T-helper 2 cell (primary cell): ENCODE results near the gene IQCE.
"Not testable (repeated sequence)": the region's sequence is repeated elsewhere in the genome, so short reads cannot be mapped to it uniquely, and the experiment has no call there.

Experiments
- DNase-seq, 5 experiments: peaks; one replicate each; pipeline versions ENCODE4 v3.0.0 to v3.0.0-alpha.2; 2012 to 2022

Gene IQCE

DNA sequence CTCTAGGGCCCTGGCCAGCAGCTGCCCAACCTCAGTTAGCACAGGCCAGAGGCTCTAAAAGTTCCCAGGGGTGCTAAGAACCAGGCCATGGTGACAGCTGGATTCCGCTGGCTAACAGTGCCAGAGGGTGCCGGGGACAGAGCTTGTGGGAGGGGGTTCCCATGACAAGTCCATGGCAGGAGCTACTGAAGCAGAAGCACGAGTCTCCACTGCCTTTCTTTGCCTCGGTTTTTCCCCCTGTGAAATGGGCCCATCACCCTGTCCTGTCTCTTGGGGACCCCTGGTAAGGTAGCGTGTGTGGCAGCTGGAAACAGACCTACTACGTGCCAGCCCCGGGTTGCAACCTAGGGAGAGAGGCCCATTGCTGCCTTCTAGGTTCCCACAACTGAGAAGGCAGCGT, 26.0 kb upstream of the IQCE start:
- not testable (repeated sequence) for DNase-seq

DNA sequence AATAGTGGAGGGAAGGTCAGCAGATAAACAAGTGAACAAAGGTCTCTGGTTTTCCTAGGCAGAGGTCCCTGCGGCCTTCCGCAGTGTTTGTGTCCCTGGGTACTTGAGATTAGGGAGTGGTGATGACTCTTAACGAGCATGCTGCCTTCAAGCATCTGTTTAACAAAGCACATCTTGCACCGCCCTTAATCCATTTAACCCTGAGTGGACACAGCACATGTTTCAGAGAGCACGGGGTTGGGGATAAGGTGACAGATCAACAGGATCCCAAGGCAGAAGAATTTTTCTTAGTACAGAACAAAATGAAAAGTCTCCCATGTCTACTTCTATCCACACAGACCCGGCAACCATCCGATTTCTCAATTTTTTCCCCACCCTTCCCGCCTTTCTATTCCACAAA, 25.2 kb upstream of the IQCE start:
- not testable (repeated sequence) for DNase-seq

DNA sequence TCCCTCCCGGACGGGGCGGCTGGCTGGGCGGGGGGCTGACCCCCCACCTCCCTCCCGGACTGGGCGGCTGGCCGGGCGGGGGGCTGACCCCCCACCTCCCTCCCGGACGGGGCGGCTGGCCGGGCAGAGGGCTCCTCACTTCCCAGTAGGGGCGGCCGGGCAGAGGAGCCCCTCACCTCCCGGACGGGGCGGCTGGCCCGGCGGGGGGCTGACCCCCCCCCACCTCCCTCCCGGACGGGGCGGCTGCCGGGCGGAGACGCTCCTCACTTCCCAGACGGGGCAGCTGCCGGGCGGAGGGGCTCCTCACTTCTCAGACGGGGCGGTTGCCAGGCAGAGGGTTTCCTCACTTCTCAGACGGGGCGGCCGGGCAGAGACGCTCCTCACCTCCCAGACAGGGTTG, 24.6 kb upstream of the IQCE start:
- DNase-seq, result not testable (repeated sequence)

DNA sequence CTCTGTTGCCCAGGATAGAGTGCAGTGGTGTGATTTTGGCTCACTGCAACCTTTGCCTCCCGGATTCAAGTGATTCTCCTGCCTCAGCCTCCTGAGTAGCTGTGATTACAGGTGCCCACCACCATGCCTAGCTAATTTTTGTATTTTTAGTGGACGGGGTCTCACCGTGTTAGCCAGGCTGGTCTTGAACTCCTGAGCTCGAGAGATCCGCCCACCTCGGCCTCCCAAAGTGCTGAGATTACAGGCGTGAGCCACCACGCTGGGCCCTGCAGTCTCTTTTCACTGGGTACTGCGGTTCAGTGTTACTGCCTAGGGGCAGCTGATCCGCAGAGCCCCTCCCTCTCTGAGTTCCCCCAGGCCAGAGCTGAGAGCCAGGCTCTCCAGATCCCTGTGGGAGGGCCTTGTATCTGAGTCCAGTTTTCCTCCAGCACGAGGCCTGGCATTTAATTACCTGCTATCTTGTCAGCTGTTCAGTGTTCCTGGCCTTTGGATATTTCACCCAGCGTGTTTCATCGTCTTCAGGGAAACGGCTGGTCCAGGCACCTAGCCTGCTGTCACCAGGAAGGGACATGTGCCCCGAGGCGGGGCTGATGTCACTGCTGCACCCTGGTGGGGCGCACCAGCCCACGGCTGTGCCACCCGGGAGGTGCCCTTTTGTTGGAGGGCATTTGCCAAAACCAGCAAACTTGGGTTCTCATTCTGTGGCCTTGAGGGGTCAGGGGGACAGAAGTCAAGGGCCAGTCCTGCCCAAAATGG, 22.7 kb upstream of the IQCE start:
- not testable (repeated sequence) for DNase-seq

DNA sequence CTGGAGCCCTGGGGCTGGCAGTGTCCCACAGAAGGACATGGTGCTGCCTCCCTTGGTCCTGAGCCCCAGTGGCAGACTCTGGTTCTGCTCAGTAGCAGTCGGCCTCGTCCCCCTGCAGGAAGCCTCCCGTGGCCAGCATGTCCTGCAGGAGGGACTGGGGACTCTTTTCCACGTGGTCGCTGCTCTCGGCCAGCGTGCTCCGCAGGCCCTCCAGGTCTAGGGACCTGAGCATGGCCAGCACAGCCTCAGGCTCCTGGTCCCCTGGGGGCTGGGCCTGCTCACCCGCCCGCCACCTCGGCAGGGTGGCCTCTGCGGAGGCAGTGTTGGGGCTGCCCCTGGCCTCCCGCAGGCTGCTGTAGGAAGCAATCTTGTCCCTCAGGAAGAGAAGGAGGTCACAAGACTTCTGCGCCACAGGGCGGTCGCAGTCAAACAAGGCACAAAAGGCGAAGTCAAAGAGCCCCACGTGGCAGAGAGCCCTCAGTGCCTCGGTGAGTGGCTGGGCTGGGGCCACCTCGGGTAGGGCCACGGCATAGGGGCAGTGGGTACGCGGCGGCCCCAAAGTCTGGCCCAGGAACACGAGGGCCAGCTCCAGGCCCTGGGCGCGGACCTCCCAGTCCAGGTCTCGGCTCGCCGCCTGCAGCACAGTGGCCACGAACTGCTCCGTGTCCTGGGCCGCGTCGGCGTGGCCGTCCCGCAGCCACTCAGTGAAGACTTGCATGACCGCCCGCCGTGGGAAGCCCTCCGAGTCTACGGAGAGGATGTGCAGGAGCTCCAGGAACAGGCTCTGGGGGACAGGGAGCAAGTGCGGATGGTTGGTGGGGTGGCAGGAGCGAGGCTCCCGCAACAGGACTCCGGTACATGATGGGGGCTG, 20.6 kb upstream of the IQCE start:
- peak in 2 of 5 experiments; percentile 3 to 8 for DNase-seq

DNA sequence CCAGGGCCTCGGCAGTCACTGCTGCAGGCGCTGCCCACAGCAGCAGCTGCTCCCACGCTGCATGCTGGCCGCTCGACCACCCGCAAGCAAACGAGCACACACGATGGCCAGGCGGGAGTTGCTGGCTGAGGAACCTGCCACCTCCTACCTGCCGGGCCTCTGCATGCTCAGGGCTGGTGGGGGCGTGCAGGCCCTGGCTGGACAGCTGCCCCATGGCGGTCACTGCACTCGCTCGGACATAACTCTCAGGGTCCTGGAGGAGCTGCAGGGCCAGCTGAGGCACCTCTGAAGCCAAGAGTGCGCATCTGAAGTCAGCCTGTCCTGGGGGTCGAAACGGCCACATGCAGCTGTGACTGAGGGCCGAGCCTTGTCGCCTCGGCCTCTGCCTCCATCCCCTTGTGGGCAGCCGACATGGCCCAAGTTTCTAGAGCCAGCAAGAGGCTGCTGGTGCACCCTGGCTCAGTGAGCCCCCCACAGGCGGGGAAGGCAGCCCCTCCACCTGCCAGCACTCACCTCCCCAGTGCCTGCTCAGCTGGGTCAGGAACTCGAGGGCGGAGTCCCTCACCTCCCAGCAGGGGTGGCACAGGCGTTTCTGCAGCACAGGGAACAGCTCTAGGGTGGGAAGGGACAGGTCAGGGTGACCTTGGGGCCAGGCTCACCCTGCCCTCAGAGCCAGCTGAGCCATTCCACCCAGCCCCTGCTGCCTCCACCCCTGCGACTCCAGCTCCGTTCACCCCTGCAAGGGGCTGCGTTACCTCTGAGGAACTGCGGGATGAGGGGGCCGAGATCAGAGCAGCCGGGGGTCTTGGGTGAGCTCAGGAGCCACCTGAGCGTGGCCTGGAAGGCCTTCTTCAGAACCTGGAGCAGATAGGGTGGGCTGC, 19.5 kb upstream of the IQCE start:
- DNase-seq, result no peak

DNA sequence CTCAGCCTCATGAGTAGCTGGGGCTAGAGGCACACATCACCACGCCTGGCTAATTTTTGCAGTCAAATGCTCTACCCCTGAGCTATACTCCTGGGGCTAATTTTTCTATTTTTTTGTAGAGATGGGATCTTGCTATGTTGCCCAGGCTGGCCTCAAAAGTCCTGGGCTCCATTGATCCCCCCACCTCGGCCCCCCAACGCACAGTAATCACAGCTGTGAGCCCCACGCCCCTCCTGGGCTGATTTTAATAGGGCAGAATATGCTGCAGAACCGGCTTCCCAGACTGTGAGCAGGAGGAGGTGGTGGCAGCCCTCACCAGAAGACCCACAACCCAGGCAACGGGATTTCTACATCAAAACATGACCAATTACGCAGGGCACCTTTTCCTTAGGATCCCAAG, 18.6 kb upstream of the IQCE start:
- DNase-seq, result no peak

DNA sequence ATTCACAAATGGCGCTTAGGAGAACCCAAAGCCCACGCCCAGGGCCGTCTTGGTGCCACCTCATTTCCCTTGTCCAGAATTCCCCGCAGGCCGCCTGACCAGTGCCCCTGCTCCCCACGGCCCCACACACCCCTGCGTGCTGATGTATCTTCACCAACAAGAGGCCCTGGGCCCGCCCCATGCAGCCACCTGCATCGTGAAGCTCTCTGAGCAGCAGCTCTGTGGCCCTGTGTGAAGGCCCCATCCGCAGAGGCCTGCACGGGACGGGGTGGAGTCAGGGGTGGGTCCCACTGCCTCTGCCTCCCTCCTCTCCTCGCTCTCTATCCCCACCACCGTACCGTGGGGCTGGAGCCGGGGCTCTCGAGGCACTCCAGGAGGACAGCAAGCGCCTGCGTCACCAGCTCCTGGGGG, 18.1 kb upstream of the IQCE start:
- no peak for DNase-seq

DNA sequence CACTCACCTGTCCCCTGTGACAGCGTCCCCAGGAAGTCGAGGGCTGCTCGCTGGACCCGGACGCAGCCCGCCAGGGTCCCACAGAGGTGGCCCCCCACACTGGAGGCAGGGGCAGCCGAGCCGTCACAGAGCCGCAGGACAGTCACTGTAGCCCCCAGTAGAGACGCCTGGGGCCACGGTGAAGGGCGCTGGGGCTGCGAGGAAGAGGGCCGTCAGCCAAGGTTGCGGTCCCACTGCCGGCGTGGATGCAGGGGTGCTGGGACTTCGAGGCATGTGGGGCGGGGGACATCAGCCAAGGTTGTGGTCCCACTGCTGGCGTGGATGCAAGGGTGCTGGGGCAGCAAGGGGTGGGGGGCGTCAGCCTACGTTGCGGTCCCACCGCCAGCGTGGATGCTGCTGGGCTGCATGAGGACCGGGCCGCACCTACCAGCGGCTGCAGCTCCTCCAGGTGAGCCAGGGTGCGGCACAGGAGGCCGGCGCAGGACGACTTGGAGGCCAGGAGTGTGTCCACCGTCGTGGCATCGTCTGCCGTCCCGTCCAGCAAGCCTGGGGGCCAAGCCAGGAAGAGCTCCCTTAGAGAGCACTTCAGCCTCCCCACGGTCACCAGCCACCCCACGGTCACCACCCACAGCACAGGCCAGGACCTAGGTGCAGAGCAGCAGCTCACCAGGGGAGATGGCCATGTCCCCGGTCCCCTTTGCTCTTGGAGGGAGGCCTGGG, 17.3 kb upstream of the IQCE start:
- DNase-seq, result peak in 1 of 5 experiments; percentile 7

DNA sequence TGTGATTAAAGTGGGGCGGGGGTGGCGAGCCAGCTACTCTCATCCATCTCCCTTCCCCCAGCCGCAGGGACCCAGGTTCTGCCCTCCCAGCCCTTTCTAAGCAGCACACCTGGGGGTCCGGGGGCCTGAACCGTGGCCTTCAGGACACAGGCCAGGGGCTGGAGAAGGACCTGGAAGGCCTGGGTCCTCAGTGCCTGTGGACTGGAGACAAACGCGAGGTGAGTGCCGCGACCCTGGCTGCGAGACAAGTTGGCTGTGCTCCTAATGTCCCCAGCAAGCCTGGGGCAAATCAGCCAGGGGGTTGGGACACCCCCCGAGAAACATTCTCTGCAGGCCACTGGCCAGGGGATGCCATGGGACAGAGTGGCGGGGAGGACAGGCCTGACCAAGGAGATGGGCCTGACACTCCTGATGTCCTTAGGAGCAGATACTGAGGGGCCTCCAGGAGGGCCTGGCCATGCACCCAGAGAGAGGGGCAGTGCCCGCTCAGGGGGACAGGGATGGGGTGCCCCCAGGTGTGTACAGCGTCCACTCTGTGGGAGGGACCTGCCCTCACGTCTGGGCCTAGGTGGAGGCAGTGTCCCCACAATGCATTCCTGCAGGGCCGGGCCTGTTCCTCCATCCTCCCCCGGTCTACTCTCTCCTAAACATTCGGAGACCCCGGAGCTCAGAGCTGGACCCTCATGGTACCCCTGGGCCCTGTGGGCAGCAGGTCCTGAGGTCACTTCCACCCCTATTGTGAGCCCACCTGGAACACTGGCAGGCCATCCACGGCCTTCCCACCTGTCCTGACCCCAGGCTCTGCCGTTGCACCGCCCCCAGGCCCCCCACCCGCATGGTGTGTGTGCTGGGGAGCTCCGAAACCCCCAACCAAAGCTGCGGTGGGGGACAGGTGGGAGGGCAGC, 16.5 kb upstream of the IQCE start:
- no peak for DNase-seq

DNA sequence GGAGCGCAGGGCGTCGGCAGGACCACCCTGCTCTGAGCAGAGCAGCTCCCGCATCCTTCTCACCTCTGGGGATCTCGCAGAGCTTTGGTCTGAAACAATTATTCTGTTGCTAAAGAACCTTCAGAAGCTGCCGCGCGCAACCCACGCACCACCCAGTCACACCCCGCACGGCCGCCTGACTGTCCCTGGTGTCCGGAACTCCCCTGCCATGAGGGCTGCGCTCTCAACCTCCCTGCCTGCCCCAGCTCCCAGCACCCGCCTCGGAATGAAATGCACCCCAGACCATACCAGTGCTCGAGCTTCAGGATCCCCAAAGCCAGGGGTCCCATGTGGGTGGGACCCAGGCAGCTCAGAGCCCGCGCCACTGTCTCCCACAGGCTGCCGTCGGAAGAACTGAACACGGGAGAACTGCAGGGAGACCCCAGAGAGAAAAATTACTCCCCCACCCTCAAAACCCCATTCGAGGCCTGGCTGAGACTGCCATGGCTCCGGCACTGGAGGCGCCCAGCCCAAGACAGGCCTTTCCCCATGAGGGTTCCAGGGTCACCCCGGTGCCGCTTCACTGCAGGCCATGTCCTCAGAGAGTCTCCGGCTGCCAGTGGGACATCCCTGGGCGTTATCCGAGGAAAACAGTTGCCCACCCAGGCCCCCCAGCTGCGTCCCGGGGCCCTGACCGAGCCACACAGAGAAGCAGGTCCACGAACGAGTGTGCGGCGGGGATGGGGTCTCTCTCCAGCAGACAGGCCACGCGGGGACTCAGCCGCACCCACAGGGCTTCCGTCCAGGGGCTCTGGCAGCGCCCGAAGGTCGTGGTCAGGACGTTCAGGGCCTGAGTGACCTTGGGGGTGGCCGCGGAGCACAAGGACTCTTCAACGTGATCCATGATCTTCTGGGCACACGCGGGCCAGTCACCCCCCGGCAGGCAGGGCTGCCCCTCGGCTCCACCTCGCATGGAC, 15.6 kb upstream of the IQCE start:
- DNase-seq, result no peak

DNA sequence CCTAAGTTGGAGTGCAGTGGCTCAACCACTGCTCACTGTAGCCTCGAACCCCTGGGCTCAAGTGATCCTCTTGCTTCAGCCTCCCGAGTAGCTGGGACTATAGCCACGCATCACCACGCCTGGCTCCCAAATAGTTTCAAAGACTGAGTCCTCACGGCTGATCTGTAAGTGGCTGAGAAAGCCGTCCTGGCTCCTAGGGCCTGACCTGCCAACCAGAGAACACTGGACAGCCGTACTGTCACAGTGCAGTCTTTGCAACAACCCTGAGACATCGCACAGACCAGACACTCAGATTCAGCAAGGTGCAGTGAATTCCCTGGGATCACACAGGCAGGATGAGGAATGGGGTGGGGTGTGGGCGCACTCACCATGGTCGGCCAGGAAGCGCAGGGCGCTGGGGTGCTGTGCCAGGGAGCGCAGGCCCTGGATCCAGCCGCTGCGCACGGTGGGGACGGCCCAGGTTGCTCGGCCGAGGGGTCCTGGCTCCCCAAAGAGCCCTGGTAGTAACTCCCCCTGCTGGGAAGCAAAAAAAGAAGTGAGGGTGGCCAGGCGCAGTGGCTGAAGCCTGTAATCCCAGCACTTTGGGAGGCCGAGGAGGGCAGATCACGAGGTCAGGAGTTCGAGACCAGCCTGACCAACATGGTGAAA, 14.1 kb upstream of the IQCE start:
- no peak for DNase-seq

DNA sequence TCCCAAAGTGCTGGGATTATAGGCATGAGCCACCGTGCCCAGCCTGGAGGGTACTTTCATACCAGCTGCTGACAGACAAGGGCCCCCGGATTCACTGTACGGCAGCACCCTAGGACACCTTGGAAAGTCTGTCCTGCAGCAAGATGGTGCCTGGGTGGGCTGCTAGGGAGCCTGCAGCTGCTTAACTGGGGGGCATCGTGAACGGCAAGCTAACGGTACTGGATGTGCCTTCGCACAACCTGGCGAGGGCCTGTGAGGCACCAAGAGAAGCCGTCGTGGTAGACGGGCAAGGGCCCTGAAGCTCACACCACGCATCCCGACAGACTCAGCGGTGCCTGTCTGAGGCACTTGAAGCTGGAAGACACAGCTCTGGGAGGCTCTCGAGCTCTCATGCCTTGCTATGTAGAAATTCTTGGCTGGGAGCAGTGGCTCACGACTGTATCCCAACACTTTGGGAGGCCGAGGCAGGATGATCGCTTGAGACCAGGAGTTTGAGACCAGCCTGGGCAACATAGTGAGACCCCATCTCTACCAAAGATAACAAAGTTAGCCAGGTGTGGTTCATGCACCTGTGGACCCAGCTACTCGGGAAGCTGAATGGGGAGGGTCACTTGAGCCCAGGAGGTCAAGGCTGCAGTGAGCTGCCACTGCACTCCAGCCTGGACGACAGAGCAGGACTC, 12.9 kb upstream of the IQCE start:
- DNase-seq, result no peak

DNA sequence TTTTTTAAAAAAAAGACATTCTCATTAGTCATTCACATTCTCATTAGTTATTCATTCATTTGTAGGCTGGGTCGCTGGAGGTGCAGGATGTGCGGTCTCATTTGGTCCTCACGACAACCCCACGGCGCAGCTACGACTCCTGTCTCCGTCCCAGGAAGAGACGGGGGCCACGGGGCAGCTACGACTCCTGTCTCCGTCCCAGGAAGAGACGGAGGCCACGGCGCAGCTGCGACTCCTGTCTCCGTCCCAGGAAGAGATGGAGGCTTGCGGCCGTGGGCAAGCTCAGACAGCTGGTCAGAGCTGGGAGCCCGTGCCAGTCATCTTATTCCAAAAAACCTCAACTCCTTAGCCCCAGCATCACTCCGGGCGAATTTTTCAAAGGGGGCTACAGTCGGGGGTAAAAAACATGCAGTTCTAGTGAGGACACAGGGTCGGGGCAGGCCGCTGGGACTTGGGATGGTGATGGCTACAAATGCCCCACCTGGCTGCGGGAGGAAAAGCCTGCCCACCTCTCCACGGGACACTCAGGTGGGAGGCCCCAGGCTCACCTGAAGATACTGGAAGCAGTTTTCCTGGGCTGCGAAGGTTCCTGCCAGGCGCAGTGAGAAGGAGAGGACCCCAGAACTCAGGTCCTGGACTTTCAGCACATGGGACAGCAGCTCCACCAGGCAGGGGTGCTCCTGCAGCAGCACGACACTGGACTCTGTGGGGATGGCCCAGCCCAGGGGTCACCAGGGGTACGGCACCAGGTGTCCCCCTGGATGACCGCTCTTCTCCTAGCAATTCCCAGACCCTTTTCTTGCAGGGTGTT, 11.8 kb upstream of the IQCE start:
- DNase-seq, result no peak

DNA sequence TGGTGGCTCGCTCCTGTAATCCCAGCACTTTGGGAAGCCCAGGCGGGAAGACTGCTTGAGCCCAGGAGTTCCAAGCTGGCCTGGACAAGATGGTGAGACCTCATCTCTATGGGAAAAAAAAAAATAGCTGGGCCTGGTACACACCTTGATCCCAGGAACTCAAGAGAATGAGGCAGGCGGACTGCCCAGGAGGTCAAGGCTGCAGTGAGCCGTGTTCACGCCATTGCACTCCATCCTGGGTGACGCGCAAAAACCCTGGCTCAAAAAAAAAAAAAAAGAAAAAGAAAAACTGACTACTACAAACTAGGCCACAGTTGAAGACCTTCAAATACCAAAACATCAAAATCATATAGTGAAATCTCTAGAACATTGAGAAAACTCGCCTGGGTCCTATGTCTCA, 7.4 kb upstream of the IQCE start:
- no peak for DNase-seq

DNA sequence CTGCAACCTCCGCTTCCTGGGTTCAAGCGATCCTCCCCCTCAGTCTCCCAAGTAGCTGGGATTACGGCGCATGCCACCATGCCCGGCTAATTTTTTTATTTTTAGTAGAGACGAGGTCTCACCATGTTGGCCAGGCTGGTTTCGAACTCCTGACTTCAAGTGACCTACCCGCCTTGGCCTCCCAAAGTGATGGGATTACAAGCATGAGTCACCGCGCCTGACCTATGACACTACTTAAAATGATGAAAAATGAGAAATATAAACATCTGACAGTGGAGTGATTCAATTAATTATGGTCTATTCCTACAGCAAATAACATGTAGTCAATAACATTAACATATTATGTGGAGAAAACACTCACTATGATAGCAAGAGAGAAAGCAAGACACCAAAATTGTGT, 5.7 kb upstream of the IQCE start:
- DNase-seq, result no peak

DNA sequence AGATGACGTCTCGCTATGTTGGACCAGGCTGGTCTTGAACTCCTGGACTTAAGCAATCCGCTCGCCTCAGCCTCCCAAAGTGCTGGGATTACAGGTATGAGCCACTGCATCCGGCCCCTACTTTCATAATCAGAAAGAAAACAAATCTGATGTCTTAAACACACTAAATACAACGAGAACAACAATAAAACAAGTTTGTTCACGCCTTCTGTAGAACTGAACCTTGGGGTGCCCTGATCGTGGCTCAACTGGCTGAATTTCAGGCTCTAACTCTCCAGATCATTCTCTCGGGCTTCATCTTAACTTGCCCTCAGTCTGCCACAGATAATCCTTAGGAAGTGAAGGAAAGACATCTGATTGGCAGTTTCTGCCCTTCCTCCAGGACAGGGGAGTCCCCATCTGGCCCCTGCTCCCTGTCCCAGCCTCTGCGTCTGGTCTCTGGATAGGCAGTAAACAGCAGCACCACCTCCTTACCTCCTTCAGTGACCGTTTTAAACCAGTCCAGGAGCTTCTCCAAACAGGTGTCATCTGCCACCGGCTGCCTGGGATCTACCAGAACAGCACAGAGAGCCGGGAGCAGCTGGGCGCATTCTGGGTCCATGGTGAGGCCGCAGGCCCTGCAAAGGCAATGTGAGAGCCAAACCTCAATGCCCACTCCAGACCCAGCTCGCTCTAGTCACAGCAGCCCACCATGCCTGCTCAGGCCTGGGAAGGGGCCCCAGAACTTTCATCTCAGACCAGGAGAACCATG, 4.8 kb upstream of the IQCE start:
- no peak for DNase-seq
